ENCODE data around the gene FAM229B. TPM values are rescaled to one million over a fixed set of nuclear protein-coding genes. Genes with fewer than 3 reads are reported as not detected.
A peak's percentile ranks its signal among the peaks of the same experiment; 100 is the strongest.
"Not testable (repeated sequence)": the region's sequence is repeated elsewhere in the genome, so short reads cannot be mapped to it uniquely, and the experiment has no call there.

Gene FAM229B
- total and polyA plus RNA-seq, 2 donors from 2014 or later, result 27.2 to 77.1 TPM

GRCh38 chr6:112049026-112049799 is 38.2 kb upstream of the FAM229B start:
- Histone ChIP-seq H3K4me1 (ENCODE audit: control insufficient read depth in 2 of 3, insufficient read depth in 2 of 3, low read depth in 1 of 3, low read length in 3 of 3) (peaks cover 0 to 10% (median 2%) of the 10 kb centered on the region in 3 donors), H3K9ac (ENCODE audit: low read length in 3 of 3) (no peak overlapping the region), H3K9me3 (ENCODE audit: control insufficient read depth in 2 of 3, insufficient read depth in 1 of 3, low read length in 3 of 3) (peaks cover 0 to 5% (median 0%) of the 10 kb centered on the region in 3 donors), H3K27me3 (ENCODE audit: control insufficient read depth, insufficient read depth, low read length) (no peaks in the 10 kb centered on the region), H3K36me3 (ENCODE audit: control insufficient read depth in 2 of 3, insufficient read depth in 3 of 3, low read length in 3 of 3) (no peaks in the 10 kb centered on the region), H3K4me3 (ENCODE audit: low read length in 3 of 3) (no peak overlapping the region), H3K27ac (ENCODE audit: low read depth in 2 of 2, low read length in 2 of 2) (peak overlapping the region in 1 of 2 donors; percentile 15)
- peak in 2 of 5 donors; percentile 64 to 66 for DNase-seq
- intact Hi-C loops (cut with DNase I), result no loop called here
- TF ChIP-seq CTCF (IDR thresholded peaks at IDR 0.05; ENCODE audit: borderline replicate concordance, extremely low read depth, insufficient read depth), result no peak
- FAIRE-seq, result no peak

GRCh38 chr6:112049996-112050395 is 37.4 kb upstream of the FAM229B start:
- Histone ChIP-seq H3K9ac (ENCODE audit: low read length in 3 of 3) (no peak overlapping the region), H3K27me3 (ENCODE audit: control insufficient read depth, insufficient read depth, low read length) (no peaks in the 10 kb centered on the region), H3K36me3 (ENCODE audit: control insufficient read depth in 2 of 3, insufficient read depth in 3 of 3, low read length in 3 of 3) (no peaks in the 10 kb centered on the region), H3K4me3 (ENCODE audit: low read length in 3 of 3) (no peak overlapping the region), H3K27ac (ENCODE audit: low read depth in 2 of 2, low read length in 2 of 2) (no peak overlapping the region), H3K4me1 (ENCODE audit: control insufficient read depth in 2 of 3, insufficient read depth in 2 of 3, low read depth in 1 of 3, low read length in 3 of 3) (peaks cover 0 to 4% (median 0%) of the 10 kb centered on the region in 3 donors), H3K9me3 (ENCODE audit: control insufficient read depth in 2 of 3, insufficient read depth in 1 of 3, low read length in 3 of 3) (peaks cover 0 to 5% (median 0%) of the 10 kb centered on the region in 3 donors)
- no peak for DNase-seq
- no peak for FAIRE-seq
- intact Hi-C loops (cut with DNase I), result no loop called here
- no peak for TF ChIP-seq CTCF (IDR thresholded peaks at IDR 0.05; ENCODE audit: borderline replicate concordance, extremely low read depth, insufficient read depth)

GRCh38 chr6:112050429-112050828 is 37.0 kb upstream of the FAM229B start:
- H3K27me3 ChIP-seq (ENCODE audit: control insufficient read depth, insufficient read depth, low read length), result no peaks in the 10 kb centered on the region
- no peak for TF ChIP-seq CTCF (IDR thresholded peaks at IDR 0.05; ENCODE audit: borderline replicate concordance, extremely low read depth, insufficient read depth)
- no peak for DNase-seq

GRCh38 chr6:112051251-112051740 is 36.1 kb upstream of the FAM229B start:
- not testable (repeated sequence) for H3K4me1 ChIP-seq (ENCODE audit: control insufficient read depth in 2 of 3, insufficient read depth in 2 of 3, low read depth in 1 of 3, low read length in 3 of 3); FAIRE-seq

More at GRCh38 chr6:112050429-112050828, 37.0 kb upstream of the FAM229B start:
- no peaks in the 10 kb centered on the region for H3K36me3 ChIP-seq (ENCODE audit: control insufficient read depth in 2 of 3, insufficient read depth in 3 of 3, low read length in 3 of 3)
- FAIRE-seq, result no peak
- intact Hi-C loops (cut with DNase I), result no loop called here
- H3K9me3 ChIP-seq (ENCODE audit: control insufficient read depth in 2 of 3, insufficient read depth in 1 of 3, low read length in 3 of 3), result peaks cover 0 to 5% (median 0%) of the 10 kb centered on the region in 3 donors
- H3K9ac ChIP-seq (ENCODE audit: low read length in 3 of 3), result no peak overlapping the region
- H3K4me1 ChIP-seq (ENCODE audit: control insufficient read depth in 2 of 3, insufficient read depth in 2 of 3, low read depth in 1 of 3, low read length in 3 of 3), result peaks cover 0 to 4% (median 0%) of the 10 kb centered on the region in 3 donors
- H3K27ac ChIP-seq (ENCODE audit: low read depth in 2 of 2, low read length in 2 of 2), result no peak overlapping the region
- H3K4me3 ChIP-seq (ENCODE audit: low read length in 3 of 3), result no peak overlapping the region

More at GRCh38 chr6:112051251-112051740, 36.1 kb upstream of the FAM229B start:
- H3K27ac ChIP-seq (ENCODE audit: low read depth in 2 of 2, low read length in 2 of 2); H3K9me3 ChIP-seq (ENCODE audit: control insufficient read depth in 2 of 3, insufficient read depth in 1 of 3, low read length in 3 of 3); H3K9ac ChIP-seq (ENCODE audit: low read length in 3 of 3); DNase-seq; H3K4me3 ChIP-seq (ENCODE audit: low read length in 3 of 3); intact Hi-C loops (cut with DNase I); H3K36me3 ChIP-seq (ENCODE audit: control insufficient read depth in 2 of 3, insufficient read depth in 3 of 3, low read length in 3 of 3); H3K27me3 ChIP-seq (ENCODE audit: control insufficient read depth, insufficient read depth, low read length): not testable (repeated sequence)

Measured in kidney (tissue), 14 donors.